Fibroblast of peridontal ligament (primary cell): Measurements from ENCODE around the gene TMCC3.

Experiments used
- DNase-seq: peaks from one replicate; pipeline ENCODE4 v3.0.0-alpha.2; 2010; ENCODE audit errors: extremely low read depth

The TMCC3 gene

DNA sequence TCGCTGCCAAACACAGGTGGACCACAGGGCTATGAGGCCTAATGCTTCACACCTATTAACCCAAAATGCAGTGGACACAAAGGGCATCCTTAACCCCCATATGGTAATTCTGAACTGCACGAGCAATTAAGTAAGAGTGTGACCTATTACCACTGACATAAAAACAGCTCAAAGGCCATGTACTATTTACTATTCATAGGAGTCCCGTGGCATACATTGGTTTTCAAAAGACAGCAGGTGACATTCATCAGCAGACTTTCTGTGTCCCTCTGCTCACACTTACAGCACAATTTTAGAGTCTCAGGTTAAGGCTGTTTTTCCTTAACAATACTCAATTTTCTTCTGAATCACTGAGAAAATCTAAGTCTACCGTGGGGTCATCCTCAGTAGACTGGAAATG is 23.1 kb upstream of the TMCC3 start:
- DNase-seq: no peak

DNA sequence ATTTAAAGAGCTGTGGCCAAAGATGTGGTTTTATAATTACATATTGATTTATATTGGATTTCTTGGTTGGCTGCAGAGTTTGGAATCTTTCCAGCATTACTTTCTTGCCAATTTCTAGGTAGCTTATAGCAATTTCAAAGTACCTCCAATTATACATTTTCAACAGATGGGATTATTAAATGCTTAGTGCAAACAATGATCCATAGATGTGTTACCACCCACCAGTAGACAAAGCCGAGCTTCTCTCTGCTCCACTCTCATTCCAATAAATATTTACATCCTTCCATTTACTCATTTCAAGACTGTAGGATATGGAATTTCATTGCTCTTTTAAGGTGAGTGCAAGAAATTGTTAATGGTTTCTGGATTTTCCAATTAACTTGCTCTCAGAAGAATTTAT is 21.6 kb upstream of the TMCC3 start:
- DNase-seq: no peak

DNA sequence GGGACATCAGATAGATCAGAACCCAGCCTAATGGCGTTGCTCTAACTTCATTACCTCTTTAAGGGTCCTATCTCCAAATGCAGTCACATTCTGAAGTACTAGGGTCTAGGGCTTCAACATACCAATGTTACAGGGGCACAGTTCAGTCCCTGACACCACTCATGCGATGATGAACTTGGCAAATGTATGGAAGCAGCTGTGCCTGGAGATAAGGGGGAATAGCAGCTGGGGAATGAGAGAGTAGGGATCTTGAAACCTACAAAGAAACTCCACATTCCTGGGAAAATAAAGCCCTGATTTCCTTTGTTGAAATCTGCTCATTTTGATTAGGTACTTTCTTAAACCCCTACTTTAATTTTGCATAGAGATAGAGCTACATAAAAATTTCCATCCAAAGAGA is 20.5 kb upstream of the TMCC3 start:
- no peak for DNase-seq

DNA sequence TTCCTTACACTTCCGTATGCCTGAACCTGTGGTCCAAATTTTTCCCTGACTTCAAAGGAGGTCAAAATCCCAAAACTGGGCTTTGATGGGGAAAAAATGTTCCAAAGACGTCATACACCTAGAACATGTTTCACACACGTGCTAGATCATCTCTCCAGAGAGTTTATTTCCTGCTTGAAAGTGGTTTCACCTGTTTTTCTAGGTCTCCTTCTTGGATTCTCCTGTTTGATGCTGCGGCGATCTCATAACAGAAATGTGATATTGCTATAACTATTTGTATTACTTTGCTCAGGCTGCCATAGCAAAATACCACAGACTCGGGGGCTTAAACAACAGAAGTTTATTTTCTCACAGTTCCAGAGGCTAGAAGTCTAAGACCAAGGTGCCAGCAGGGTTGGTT is 19.7 kb upstream of the TMCC3 start:
- DNase-seq: no peak

DNA sequence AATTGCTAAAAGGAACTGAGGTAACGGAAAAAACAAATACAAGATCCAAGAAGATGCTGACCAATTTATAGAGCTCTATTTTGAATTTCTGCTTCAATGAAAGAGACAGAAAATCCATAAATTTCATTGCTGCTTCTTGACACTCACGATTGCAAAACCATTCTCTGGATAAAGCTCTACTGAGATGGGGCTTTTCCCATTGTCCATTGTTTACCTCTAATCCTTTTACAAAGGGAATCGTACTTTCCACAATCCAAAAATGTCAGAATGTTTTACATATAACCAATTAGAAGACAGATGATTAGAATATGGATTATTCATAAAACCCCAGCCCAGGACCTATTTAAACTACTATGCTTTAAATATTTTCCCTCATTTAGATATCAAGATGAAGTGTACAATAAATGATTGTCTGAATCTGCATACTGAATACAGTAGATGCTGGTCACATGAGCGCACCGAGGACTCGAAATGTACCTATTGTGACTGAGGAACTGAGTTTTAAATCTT is 16.7 kb upstream of the TMCC3 start:
- no peak for DNase-seq

DNA sequence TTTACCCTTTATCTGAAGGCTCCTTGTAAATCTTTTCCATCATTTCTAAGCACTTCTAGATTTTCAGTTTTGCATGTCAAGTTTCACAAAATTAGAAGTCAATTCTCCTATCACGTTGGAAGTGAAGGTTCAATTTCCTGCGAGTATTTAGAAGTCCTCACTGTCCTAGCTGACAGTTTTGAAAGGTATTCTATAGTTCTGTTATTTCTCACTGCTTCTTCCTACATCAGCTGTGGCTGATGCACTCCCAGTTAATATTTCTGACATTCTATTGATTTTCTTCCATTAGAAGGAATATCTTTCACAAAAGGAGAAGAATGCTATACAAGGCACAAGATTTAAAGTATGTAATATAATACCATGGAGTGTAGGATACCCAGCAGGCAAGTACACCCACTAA is 15.8 kb upstream of the TMCC3 start:
- no peak for DNase-seq

DNA sequence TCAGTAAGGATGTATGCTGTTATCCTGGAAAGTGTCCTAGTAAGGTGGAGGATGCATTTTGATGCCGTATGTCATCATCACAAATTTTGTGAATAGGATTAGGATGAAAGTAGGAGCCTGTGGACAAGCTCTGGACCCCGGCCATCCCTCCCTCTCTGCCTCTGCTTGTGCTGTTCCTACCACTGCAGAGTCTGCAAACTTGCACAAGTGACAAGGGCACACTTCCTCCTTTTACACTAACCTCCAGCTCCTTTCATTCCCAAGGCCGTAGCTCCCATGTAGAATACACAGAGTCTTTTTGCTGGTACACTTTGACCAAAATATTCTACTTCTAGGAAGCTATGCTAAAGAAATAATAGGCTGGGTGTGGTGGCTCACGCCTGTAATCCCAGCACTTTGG is 13.3 kb upstream of the TMCC3 start:
- DNase-seq: no peak

DNA sequence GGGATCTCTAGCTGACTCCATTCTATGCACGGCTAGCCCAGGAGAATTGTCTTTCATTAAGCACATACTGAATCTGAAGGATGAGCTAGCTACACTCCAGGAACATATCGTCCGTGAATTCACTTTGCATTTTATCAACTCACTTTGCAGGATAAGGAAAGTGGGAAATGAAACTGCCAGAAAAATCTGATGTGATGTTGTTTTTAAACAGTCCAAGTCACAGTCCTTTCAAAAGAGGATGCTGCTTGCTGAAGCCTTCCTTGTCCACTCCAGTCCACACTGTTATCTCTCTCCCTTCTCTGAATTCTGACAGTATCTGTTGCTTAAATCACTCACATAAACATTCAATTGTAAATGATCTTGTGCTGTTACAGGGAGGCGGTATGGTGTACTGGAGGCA is 12.7 kb upstream of the TMCC3 start:
- DNase-seq: no peak

DNA sequence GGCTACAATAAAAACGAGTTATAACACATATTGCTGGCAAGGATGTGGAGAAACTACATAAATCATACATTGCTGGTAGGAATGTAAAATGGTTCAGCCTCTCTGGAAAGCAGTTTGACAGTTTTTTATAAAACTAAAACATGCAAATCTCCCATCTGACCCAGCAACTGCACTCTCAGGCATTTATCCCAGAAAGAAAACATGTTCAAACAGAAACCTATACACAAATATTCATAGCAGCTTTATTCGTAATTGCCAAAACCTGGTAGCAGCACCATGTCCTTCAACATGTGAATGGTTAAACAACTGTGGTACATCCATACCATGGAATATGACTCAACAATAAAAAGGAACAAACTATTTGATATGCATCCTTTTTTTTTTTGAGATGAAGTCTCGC is 10.1 kb upstream of the TMCC3 start:
- no peak for DNase-seq

DNA sequence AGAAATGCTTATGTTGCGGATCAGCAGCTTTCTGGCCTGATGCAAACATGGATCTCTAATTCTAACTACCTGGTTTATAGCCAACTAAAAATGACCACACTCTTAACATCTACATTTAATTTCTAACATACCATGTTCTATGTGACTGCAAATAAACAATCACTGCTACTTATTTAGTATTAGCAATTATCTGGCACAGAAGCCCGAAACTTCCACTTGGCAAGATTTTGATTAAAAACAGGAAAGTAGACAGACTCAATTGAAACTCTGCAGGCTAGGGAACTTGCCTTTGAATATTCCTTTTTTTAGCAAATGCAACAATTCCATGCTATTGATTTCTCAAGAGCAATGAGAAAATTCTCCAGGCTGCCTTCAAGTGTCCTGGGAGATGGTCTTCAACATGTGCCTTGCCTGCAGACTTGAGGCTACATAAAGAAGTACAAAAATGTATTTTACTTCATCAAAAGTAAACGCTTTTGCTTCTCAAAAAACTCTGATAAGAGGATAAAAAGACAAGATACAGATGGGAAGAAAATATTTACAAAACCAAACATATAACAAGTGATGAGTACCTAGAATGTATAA is 9.1 kb upstream of the TMCC3 start:
- DNase-seq: no peak

DNA sequence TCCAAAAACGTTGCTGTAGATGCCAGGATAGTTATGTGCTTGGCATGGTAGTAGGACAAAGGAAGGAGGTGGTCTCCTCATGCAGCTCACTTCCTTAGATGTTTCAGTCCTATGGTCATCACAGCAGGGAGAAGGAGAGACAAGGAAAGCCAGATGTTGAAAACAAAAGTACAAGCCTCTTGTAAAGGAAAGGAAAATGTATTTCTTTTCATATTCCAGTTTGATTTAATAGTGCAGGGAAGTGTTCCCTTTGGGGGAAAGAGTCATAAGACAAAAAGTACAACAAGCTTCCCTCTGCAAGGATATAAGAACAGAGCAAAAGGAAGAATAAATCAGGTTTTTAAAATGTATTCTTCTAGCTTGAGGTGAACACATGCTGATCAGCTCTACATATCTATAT is 8.6 kb upstream of the TMCC3 start:
- no peak for DNase-seq

DNA sequence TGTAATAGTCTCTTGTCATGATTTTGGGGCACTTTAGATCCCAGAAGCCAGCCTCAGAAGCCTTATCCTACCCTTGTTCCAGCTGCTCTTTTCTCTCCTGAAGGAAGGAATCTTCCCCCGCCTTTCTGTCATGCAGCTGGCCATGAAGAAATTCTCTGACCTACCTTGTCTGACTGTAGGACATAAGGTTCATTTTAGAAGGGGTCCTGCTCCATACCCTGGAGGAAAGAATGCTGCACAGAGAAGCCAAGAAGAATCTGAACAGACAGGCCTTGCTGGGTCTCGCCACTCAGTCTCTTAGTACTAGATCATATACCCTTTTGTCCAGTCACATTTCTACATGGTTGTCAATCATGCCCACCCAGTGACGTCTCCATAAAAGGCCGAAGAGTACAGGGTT is 6.2 kb upstream of the TMCC3 start:
- DNase-seq: no peak

DNA sequence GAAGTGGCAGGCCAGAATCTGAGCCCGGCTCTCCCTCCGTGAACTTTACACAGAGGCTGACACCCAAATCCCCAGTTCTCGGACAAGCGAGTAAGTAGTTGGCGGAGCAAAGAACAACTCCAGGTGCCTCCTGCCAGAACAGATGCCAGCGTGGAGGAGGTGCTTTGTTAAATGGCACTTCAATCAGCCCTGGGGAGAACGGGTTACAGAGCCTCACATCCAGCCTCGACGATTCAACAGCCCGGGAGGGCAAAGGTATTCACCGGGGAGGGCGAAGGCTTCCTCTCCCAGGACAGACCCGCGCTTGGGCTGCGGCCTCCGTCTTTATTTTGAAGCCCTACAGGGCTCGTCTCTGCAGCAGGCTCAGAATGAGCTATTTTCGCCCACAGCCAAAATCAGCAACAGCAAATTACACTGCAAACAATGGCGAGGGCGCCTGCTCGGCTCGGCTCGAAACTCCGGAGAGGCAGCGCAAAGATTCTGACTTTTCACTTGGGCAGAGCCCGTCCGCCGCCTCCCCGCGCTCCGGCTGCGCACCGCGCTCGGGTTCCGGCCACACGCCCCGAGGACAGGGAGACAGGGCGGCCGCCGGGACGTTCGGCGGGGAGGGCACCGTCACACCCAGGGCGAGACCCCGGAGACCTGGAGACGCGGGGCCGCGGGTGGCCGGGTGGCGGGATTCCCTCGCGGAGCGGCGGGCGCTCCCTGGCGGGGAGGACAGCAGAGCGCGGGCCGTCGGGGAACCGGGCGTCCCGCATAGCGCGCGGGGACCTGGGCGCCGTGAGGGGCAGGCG is 811 bp downstream of the TMCC3 start:
- DNase-seq: peak; percentile 44

DNA sequence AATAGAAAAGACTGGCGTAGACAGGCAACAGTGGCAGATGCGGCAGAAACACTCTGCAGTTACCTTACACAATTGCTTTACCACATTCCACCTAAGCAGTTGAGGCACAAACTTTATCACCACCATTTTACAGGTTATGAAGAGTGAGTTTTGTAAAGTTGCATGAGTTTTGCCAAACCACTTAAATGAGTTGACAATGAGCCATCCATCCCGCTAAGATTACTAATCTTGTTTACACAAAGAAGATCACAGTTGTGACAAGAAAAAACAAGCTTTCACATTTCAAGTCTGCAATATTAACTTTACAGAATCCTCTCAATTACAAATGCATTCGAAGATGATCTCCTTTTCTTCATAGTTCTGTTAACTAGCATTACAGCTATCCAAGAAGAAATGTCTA is 1.8 kb downstream of the TMCC3 start:
- no peak for DNase-seq

DNA sequence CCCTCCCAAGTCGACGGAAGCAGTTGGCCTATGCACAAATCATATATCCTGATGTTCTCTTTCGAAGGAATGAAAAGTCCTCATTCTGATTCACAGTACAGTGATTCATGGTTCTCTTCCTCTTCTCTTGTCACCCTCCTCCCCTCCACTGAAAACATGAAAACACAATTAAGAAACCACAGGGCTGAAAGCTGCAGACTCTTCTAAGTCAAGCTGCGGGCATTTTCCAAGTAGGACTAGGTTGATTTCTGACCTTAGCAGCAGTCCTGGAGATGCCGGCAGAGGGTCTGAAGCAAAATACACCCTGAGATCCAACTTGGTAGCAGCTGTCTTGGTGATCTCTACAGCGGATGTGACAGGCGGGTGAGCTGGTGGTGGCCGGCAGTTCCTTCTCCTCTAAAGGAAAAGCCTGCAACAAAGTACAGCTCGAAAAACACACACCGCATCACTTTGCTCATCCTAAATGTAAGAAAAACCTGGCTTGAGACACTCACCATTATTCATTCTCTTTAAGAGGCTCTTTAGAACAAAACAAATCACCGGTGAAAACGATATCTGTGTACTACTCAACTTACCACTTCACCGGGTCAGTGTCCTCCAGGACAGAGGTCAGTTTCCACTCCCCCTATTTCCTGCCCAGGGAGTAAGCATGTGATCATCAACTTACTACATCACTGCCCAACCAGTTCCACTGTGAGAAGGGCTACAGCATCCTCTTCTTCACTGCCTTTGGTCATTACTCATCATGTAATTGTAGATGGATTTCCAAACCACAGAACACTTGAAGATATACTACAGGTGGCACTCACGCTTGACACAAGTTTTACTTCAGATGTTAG is 6.0 kb downstream of the TMCC3 start:
- DNase-seq: peak; percentile 82

DNA sequence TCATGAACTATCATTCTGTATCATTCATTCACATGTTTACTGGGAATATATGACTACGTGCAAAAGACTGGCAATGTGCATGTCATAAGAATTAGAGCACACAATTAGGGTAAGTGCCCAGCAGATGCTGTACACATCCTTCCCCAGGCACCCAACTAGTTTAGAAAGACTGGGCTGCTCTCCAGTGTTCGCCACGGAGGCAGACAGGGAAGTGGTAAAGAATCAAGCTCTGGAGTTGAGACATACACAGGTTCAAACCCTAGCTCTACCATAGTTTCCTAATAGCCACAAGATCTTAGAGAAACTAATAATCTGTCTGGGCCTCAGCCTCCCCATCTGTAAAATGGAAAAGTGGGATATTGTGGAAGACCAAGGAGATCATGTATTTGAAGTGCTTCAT is 6.8 kb downstream of the TMCC3 start:
- peak; percentile 29 for DNase-seq

DNA sequence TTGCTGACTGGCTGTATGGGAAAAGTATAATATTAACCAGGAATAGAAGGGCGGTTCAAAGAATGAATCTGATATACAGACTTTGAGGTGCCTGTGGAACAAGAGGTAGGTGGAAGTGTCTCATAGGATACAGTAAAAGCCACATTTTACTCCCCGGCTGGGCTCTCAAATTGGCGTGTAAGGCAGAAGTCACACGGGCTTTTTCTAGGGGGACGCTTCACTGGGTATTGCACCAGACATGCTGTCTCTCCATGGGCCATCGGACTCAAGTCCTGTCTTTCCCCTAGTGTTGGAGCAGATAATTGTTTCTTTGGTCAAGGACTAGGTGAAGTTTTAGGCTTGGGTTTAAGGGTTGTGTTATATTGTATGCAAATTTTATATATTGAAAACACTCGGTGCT is 9.1 kb downstream of the TMCC3 start:
- no peak for DNase-seq

DNA sequence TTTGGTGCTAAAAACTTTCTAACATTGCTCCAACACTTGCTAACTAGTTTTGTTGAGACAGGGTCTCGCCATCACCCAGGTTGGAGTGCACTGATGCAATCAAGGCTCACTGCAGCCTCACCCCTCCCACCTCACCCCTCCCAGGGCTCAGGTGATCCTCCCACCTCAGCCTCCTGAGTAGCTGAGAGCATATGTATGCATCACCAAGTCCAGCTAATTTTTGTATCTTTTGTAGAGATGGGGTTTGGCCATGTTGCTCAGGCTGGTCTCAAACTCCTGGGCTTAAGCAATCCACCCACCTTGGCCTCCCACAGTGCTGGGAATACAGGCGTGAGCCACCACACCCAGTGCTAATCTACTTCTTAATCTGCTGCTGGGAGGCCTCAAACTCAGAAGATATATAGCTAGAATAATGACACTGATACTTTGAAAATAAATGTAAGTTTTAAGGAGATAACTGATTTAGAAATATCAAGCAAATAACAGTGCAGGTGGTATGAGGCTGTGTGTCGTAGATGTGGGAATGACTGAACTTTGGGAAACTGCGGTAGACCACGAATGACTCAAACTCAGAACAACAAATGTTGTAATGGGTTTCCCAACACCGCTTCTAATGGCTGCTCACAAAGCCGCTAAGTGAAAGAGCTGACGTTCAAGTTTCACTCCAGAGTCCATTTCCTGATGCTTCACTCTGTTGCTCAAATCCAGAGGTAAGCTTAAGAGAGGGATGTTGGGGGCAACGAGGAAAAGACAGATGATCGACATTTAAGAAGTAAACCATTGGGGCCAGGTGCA is 10.0 kb downstream of the TMCC3 start:
- DNase-seq: peak; percentile 86

DNA sequence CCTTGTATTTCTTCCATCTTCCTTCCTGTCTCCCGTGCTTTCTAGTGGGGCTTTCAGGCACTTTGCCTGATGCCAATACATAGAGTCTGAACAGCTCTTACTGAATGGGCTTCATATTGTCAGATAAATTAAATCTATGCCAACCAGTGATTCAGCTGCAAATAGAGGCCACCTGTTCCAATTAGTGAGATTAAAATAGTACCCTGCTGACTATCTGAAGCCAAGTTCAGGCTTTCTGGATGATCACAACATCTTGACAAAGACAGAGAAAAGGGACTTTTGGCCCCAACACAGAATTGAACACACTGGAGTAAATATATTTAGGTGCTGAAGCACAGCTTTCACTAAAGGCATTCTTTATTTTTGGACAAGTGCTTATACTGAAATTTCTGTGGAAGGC is 11.8 kb downstream of the TMCC3 start:
- no peak for DNase-seq

DNA sequence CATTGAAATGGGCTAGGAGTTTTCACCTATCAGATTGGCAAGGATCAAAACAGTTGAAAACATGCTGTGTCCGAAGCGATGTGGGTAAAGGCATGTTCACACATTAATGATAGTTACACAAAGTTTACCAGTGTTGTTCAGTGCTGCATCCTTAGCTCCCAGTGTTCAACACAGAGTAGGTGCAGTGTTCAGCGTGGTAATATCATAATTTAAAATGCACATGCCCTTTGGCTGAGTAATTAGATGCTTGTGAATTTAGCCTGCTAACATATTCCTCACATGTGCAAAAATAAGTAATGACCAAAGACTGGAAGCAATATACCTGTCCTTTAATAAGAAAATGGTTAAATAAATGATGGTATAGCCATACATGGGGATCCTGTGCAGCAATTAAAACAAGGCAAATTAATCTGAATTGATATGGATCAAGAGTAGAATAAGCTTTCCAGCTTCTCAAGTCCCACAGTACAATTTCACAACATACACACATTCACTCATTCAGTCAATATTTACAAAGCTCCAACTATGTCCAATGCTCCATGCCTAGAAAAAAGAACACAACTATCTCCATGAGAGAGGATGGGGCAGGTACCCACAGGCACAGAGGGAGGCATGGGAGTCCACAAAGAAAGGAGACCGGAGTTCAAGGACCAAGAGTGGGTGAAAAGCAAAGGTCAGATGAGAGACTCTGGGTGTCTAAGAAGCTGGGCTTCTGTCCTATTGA is 12.8 kb downstream of the TMCC3 start:
- no peak for DNase-seq

DNA sequence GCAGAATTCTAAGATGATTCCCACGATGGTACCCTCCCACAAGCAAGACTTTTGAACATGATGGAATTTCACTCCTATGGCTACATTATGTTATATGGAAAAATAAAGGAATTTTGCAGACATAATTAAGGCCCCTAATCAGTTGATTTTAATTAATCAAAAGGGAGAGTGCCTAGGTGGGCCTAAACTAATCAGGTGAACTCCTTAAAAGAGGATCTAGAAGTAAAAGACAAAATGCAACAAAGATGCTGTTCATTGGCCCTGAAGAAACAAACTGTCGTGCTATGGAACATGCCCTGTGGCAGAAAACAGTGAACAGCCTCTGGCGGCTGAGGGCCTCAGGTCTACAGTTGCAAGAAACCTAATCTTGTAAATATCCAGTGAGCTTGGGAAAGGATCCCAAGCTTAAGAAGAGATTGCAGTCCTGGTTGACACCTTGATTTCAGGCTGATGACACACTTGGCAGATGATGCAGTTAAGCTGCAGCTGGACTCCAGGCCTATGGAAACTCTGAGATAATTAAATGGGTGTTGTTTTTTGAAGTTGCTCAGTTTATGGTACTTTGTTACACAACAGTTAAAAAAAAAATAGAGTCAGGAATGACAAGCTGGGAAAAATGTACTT is 13.8 kb downstream of the TMCC3 start:
- DNase-seq: no peak
